HL-60 (cell line): ENCODE results near the gene UBE2D3.

Experiments
- DNase-seq, 2 experiments: peaks; one replicate each; pipeline ENCODE4 v3.0.0-alpha.2; 2010 to 2020; ENCODE audit warnings: low read depth in 1 of 2, low spot score in 1 of 2
- H3K27ac ChIP-seq: fragments of 250-450 bp; sonication (Bioruptor Pico); replicated peaks from 2 replicates; pipeline ENCODE4 v1.5.1; 2020; ENCODE audit warnings: mild to moderate bottlenecking, moderate library complexity
- H3K27me3 ChIP-seq: fragments of 250-450 bp; sonication (Bioruptor Pico); 2 replicates; pipeline ENCODE4 v1.5.1; 2021; ENCODE audit warnings: mild to moderate bottlenecking, moderate library complexity; ENCODE audit not compliant: insufficient read depth, poor library complexity, severe bottlenecking
- H3K4me3 ChIP-seq: replicated peaks from 2 replicates; pipeline ENCODE4 v1.5.1; 2011; ENCODE audit warnings: mild to moderate bottlenecking, control low read depth, low read length; ENCODE audit not compliant: insufficient read depth
- CTCF ChIP-seq: IDR thresholded peaks from one replicate; pipeline ENCODE4 v1.5.1; 2011; ENCODE audit warnings: low read length, control low read depth, inconsistent platforms; ENCODE audit not compliant: insufficient read depth
- GABPA ChIP-seq: IDR thresholded peaks from 2 replicates; pipeline ENCODE4 v1.6.1; 2012; ENCODE audit warnings: low read depth
- POLR2AphosphoS5 ChIP-seq: IDR thresholded peaks from 2 replicates; pipeline ENCODE4 v1.6.1; 2012; ENCODE audit warnings: low read depth
- REST ChIP-seq: IDR thresholded peaks from 2 replicates; pipeline ENCODE4 v1.6.1; 2012; ENCODE audit warnings: low read depth; ENCODE audit not compliant: insufficient replicate concordance
- SPI1 ChIP-seq: IDR thresholded peaks from 2 replicates; pipeline ENCODE4 v1.6.1; 2012; ENCODE audit warnings: low read depth, mild to moderate bottlenecking, borderline replicate concordance

Gene UBE2D3

GRCh38 chr4:102829803-102830202, 2.5 kb upstream of the UBE2D3 start:
- no peak for DNase-seq
- no peaks in the 10 kb centered on the region for H3K27me3 ChIP-seq
- no peak overlapping the region for H3K4me3 ChIP-seq
- H3K27ac ChIP-seq = no peak overlapping the region
- no peak for TF ChIP-seq SPI1
- TF ChIP-seq CTCF = no peak
- TF ChIP-seq POLR2AphosphoS5 = no peak
- no peak for TF ChIP-seq REST
- no peak for TF ChIP-seq GABPA

- H3K27ac ChIP-seq = peak overlapping the region; percentile 99
- no peaks in the 10 kb centered on the region for H3K27me3 ChIP-seq
- TF ChIP-seq REST (no peak), GABPA (no peak), CTCF (no peak), SPI1 (no peak), POLR2AphosphoS5 (no peak)
- no peak for DNase-seq
- peak overlapping the region; percentile 61 for H3K4me3 ChIP-seq
Measured at GRCh38 chr4:102828497-102828808, 1.1 kb upstream of the UBE2D3 start.

GRCh38 chr4:102827674-102828496, 534 bp upstream of the UBE2D3 start:
- H3K27me3 ChIP-seq = no peaks in the 10 kb centered on the region
- H3K27ac ChIP-seq = peak overlapping the region; percentile 99
- TF ChIP-seq CTCF (no peak), REST (peak; percentile 57), POLR2AphosphoS5 (peak; percentile 50), GABPA (peak; percentile 67), SPI1 (peak; percentile 55; the same call in 1 of the 2 replicates)
- H3K4me3 ChIP-seq = peak overlapping the region; percentile 83
- DNase-seq = peak; percentile 99 to 100
